Gastroesophageal sphincter (tissue), 4 donors: ENCODE results near the gene RNF133. TPM values are rescaled to one million over a fixed set of nuclear protein-coding genes. Genes with fewer than 3 reads are reported as not detected.

ENCODE experiments used
- ATAC-seq: fragments of 150-250 bp; one replicate; pipeline ENCODE4 v1.9.1; 2016; ENCODE audit warnings: mild to moderate bottlenecking, moderate library complexity
- H3K27ac ChIP-seq, 4 donors: fragments of 200-600 bp; sonication (generic) in 3 of 4; 1 replicate in 3 of 4; 2 replicates in 1 of 4; pipeline ENCODE4 v1.5.1; 2016 to 2019
- H3K27me3 ChIP-seq: fragments of 200-600 bp; sonication (generic); one replicate; pipeline ENCODE4 v1.5.1; 2019
- H3K36me3 ChIP-seq, 2 donors: fragments of 200-600 bp; sonication (generic); one replicate each; pipeline ENCODE4 v1.5.1; 2019; ENCODE audit warnings: control low read depth in 1 of 2
- H3K4me1 ChIP-seq, 3 donors: fragments of 200-600 bp; sonication (generic); 1 replicate in 2 of 3; 2 replicates in 1 of 3; pipeline ENCODE4 v1.5.1; 2016 to 2019; ENCODE audit warnings: control low read depth in 2 of 3
- H3K4me3 ChIP-seq, 2 donors: fragments of 200-600 bp; sonication (generic); one replicate each; pipeline ENCODE4 v1.5.1; 2019; ENCODE audit warnings: mild to moderate bottlenecking in 1 of 2, moderate library complexity in 1 of 2
- H3K9me3 ChIP-seq, 3 donors: fragments of 200-600 bp; sonication (generic); one replicate each; pipeline ENCODE4 v1.5.1; 2017 to 2019; ENCODE audit warnings: control low read depth in 2 of 3
- CTCF ChIP-seq, 4 experiments: fragments of 200-600 bp in 2 of 4; fragments of 450-650 bp in 2 of 4; sonication (generic) in 1 of 4; IDR thresholded peaks; one replicate each; pipeline ENCODE4 v1.5.1; 2017 to 2019; ENCODE audit warnings: antibody characterized with exemption in 4 of 4, mild to moderate bottlenecking in 2 of 4, moderate library complexity in 2 of 4
- EP300 ChIP-seq: sonication (generic); formaldehyde crosslinking; IDR thresholded peaks from one replicate; pipeline ENCODE4 v1.6.1; 2017; ENCODE audit warnings: antibody characterized with exemption, mild to moderate bottlenecking
- POLR2A ChIP-seq, 2 donors: fragments of 450-650 bp; IDR thresholded peaks; one replicate each; pipeline ENCODE4 v1.6.1; 2017; ENCODE audit warnings: antibody characterized with exemption in 2 of 2, mild to moderate bottlenecking in 2 of 2, moderate library complexity in 1 of 2
- POLR2AphosphoS5 ChIP-seq: sonication (generic); formaldehyde crosslinking; IDR thresholded peaks from one replicate; pipeline ENCODE4 v1.6.1; 2017; ENCODE audit warnings: antibody characterized with exemption
- WGBS, 2 donors: methylation state at CpG; one replicate each; pipeline ENCODE4 v1.1.5; 2018; ENCODE audit warnings: low coverage in 1 of 2; 5-methylcytosine and 5-hydroxymethylcytosine counted together
- total RNA-seq, 4 donors: library from RNA; depleted of rRNA; stranded (reverse); fragments of >200 nt; gene quantifications; one replicate each; pipeline ENCODE4 v1.1.0, GENCODE V29; 2016

The RNF133 gene
- total RNA-seq, 4 donors from 2014 or later: 0.67 to 14.0 (median 0.85) TPM; not detected in 1

- no peaks in the 10 kb centered on the region for H3K9me3 ChIP-seq
- no peak for TF ChIP-seq POLR2AphosphoS5
- no peak for TF ChIP-seq EP300
- no peak for TF ChIP-seq CTCF (IDR thresholded peaks at IDR 0.05)
- TF ChIP-seq POLR2A (IDR thresholded peaks at IDR 0.05): no peak
- H3K4me3 ChIP-seq: no peak overlapping the region
- H3K27ac ChIP-seq: no peak overlapping the region
- WGBS, 2 donors: 100% methylated on average over 1 of the region's 1 CpG
- no peaks in the 10 kb centered on the region for H3K4me1 ChIP-seq
- H3K27me3 ChIP-seq: no peaks in the 10 kb centered on the region
- no peaks in the 10 kb centered on the region for H3K36me3 ChIP-seq
- no peak for ATAC-seq
Observed at GRCh38 chr7:122736183-122736582, 37.3 kb upstream of the RNF133 start.

GRCh38 chr7:122727759-122728158 lies 28.8 kb upstream of the RNF133 start:
- no peak for ATAC-seq
- Histone ChIP-seq H3K36me3 (no peaks in the 10 kb centered on the region), H3K27ac (no peak overlapping the region), H3K27me3 (no peaks in the 10 kb centered on the region), H3K4me3 (no peak overlapping the region), H3K4me1 (no peaks in the 10 kb centered on the region), H3K9me3 (no peaks in the 10 kb centered on the region)
- TF ChIP-seq POLR2AphosphoS5 (no peak), CTCF (IDR thresholded peaks at IDR 0.05) (no peak), POLR2A (IDR thresholded peaks at IDR 0.05) (no peak), EP300 (no peak)
- WGBS, 2 donors: 88% methylated on average over 1 of the region's 1 CpG; no CpG with 5 or more reads in 1 of the 2 donors

- no peak for ATAC-seq
- H3K27me3 ChIP-seq: no peaks in the 10 kb centered on the region
- no peak overlapping the region for H3K4me3 ChIP-seq
- H3K4me1 ChIP-seq: no peaks in the 10 kb centered on the region
- no peaks in the 10 kb centered on the region for H3K36me3 ChIP-seq
- no peak for TF ChIP-seq CTCF (IDR thresholded peaks at IDR 0.05)
- no peak for TF ChIP-seq POLR2AphosphoS5
- TF ChIP-seq POLR2A (IDR thresholded peaks at IDR 0.05): no peak
- H3K9me3 ChIP-seq: no peaks in the 10 kb centered on the region
- H3K27ac ChIP-seq: no peak overlapping the region
Observed at GRCh38 chr7:122727354-122727753, 28.4 kb upstream of the RNF133 start.

GRCh38 chr7:122726881-122727280 lies 28.0 kb upstream of the RNF133 start:
- Histone ChIP-seq H3K27ac (no peak overlapping the region), H3K4me3 (no peak overlapping the region), H3K36me3 (no peaks in the 10 kb centered on the region), H3K27me3 (no peaks in the 10 kb centered on the region), H3K4me1 (no peaks in the 10 kb centered on the region), H3K9me3 (no peaks in the 10 kb centered on the region)
- TF ChIP-seq POLR2AphosphoS5 (no peak), EP300 (no peak), POLR2A (IDR thresholded peaks at IDR 0.05) (no peak), CTCF (IDR thresholded peaks at IDR 0.05) (no peak)
- ATAC-seq: no peak
- WGBS, 2 donors: 35 to 47% methylated on average over 2 of the region's 2 CpGs

GRCh38 chr7:122724366-122724765 lies 25.4 kb upstream of the RNF133 start:
- 75 to 84% methylated on average over 4 of the region's 4 CpGs for WGBS, 2 donors
- no peaks in the 10 kb centered on the region for H3K27me3 ChIP-seq
- TF ChIP-seq POLR2A (IDR thresholded peaks at IDR 0.05) (no peak), POLR2AphosphoS5 (no peak), EP300 (no peak), CTCF (IDR thresholded peaks at IDR 0.05) (no peak)
- H3K4me3 ChIP-seq: no peak overlapping the region
- no peak overlapping the region for H3K27ac ChIP-seq
- ATAC-seq: no peak
- H3K4me1 ChIP-seq: no peaks in the 10 kb centered on the region
- H3K9me3 ChIP-seq: no peaks in the 10 kb centered on the region
- H3K36me3 ChIP-seq: no peaks in the 10 kb centered on the region
